Esophagus muscularis mucosa (tissue), 4 donors: ENCODE results near the gene GAREM1.

Source experiments
- EP300 ChIP-seq: sonication (generic); formaldehyde crosslinking; IDR thresholded peaks from one replicate; pipeline ENCODE4 v1.6.1; 2017; ENCODE audit warnings: antibody characterized with exemption
- POLR2A ChIP-seq: fragments of 450-650 bp; IDR thresholded peaks from one replicate; pipeline ENCODE4 v1.6.1; 2017; ENCODE audit warnings: antibody characterized with exemption, moderate library complexity, mild to moderate bottlenecking, low read depth
- POLR2AphosphoS5 ChIP-seq, 2 donors: sonication (generic); formaldehyde crosslinking; IDR thresholded peaks; one replicate each; pipeline ENCODE4 v1.6.1; 2017; ENCODE audit warnings: antibody characterized with exemption in 2 of 2
- TF ChIP-seq, protein P1 (sequence below), 3 experiments: fragments of 200-600 bp in 2 of 3; fragments of 450-650 bp in 1 of 3; sonication (generic) in 2 of 3; IDR thresholded peaks; one replicate each; pipeline ENCODE4 v1.5.1; 2017 to 2019; ENCODE audit warnings: antibody characterized with exemption in 3 of 3, mild to moderate bottlenecking in 2 of 3, moderate library complexity in 1 of 3

GRCh38 chr18:32216390-32216789, 254.3 kb downstream of the GAREM1 start:
- TF ChIP-seq POLR2A (no peak), POLR2AphosphoS5 (IDR thresholded peaks at IDR 0.05) (no peak), EP300 (no peak)
- TF ChIP-seq, protein P1, sequence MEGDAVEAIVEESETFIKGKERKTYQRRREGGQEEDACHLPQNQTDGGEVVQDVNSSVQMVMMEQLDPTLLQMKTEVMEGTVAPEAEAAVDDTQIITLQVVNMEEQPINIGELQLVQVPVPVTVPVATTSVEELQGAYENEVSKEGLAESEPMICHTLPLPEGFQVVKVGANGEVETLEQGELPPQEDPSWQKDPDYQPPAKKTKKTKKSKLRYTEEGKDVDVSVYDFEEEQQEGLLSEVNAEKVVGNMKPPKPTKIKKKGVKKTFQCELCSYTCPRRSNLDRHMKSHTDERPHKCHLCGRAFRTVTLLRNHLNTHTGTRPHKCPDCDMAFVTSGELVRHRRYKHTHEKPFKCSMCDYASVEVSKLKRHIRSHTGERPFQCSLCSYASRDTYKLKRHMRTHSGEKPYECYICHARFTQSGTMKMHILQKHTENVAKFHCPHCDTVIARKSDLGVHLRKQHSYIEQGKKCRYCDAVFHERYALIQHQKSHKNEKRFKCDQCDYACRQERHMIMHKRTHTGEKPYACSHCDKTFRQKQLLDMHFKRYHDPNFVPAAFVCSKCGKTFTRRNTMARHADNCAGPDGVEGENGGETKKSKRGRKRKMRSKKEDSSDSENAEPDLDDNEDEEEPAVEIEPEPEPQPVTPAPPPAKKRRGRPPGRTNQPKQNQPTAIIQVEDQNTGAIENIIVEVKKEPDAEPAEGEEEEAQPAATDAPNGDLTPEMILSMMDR (IDR thresholded peaks at IDR 0.05) = no peak
